Effector memory CD8-positive, alpha-beta T cell (primary cell): ENCODE results near the gene PTMS.
"Not testable (repeated sequence)": the region's sequence is repeated elsewhere in the genome, so short reads cannot be mapped to it uniquely, and the experiment has no call there.

Source experiments
- ATAC-seq: fragments of 150-1000 bp; cut with Tn5 transposase; replicated peaks from 2 replicates; pipeline ENCODE4 v1.10.0; 2021; ENCODE audit warnings: mild to moderate bottlenecking, moderate library complexity
- DNase-seq, 3 experiments: peaks; one replicate each; pipeline ENCODE4 v3.0.0; 2021
- H3K27ac Mint-ChIP-seq, 2 donors: one replicate each; pipeline ENCODE4 v1.8.0; 2022; ENCODE audit warnings: mild to moderate bottlenecking in 2 of 2, mixed read lengths in 2 of 2, moderate library complexity in 2 of 2
- H3K27me3 Mint-ChIP-seq, 2 donors: one replicate each; pipeline ENCODE4 v1.8.0; 2022; ENCODE audit warnings: mixed read lengths in 2 of 2
- H3K36me3 Mint-ChIP-seq: one replicate; pipeline ENCODE4 v1.8.0; 2022; ENCODE audit warnings: mild to moderate bottlenecking, moderate library complexity, mixed read lengths; ENCODE audit not compliant: insufficient read depth
- H3K4me1 Mint-ChIP-seq, 2 donors: one replicate each; pipeline ENCODE4 v1.8.0; 2022; ENCODE audit warnings: low read depth in 2 of 2, mixed read lengths in 2 of 2
- H3K4me3 Mint-ChIP-seq, 2 donors: one replicate each; pipeline ENCODE4 v1.8.0; 2022; ENCODE audit warnings: mild to moderate bottlenecking in 2 of 2, mixed read lengths in 2 of 2, moderate library complexity in 2 of 2
- H3K9me3 Mint-ChIP-seq, 2 donors: one replicate each; pipeline ENCODE4 v1.8.0; 2022; ENCODE audit warnings: mixed read lengths in 2 of 2

Gene PTMS

GRCh38 chr12:6742834-6743233 is 23.3 kb upstream of the PTMS start:
- Mint-ChIP-seq H3K36me3 (peaks cover 20% of the 10 kb centered on the region), H3K9me3 (no peaks in the 10 kb centered on the region), H3K4me1 (peaks cover 5 to 9% of the 10 kb centered on the region in 2 donors), H3K27ac (no peak overlapping the region), H3K27me3 (no peaks in the 10 kb centered on the region), H3K4me3 (no peak overlapping the region)
- ATAC-seq = no peak
- DNase-seq = no peak

- H3K36me3 Mint-ChIP-seq = peaks cover 25% of the 10 kb centered on the region
Measured at GRCh38 chr12:6743300-6743699, 22.9 kb upstream of the PTMS start.

GRCh38 chr12:6745741-6746525 is 20.2 kb upstream of the PTMS start:
- Mint-ChIP-seq H3K27ac (peak overlapping the region in 1 of 2 donors; percentile 56), H3K36me3 (peaks cover 43% of the 10 kb centered on the region), H3K4me3 (no peak overlapping the region), H3K9me3 (no peaks in the 10 kb centered on the region), H3K4me1 (peaks cover 6 to 11% of the 10 kb centered on the region in 2 donors), H3K27me3 (no peaks in the 10 kb centered on the region)
- no peak for DNase-seq
- peak; percentile 63 for ATAC-seq

More at GRCh38 chr12:6743300-6743699, 22.9 kb upstream of the PTMS start:
- not testable (repeated sequence) for ATAC-seq, H3K4me3 Mint-ChIP-seq, DNase-seq, H3K27ac Mint-ChIP-seq, H3K27me3 Mint-ChIP-seq, H3K9me3 Mint-ChIP-seq
- H3K4me1 Mint-ChIP-seq = peaks cover 5 to 11% of the 10 kb centered on the region in 2 donors

- Mint-ChIP-seq H3K27ac (peak overlapping the region in 1 of 2 donors; percentile 19), H3K9me3 (no peaks in the 10 kb centered on the region), H3K27me3 (no peaks in the 10 kb centered on the region), H3K36me3 (peaks cover 46% of the 10 kb centered on the region), H3K4me3 (no peak overlapping the region), H3K4me1 (peaks cover 11 to 16% of the 10 kb centered on the region in 2 donors)
- DNase-seq (no peak), ATAC-seq (no peak)
Measured at GRCh38 chr12:6747216-6747615, 18.9 kb upstream of the PTMS start.

- Mint-ChIP-seq H3K4me1 (peaks cover 18 to 21% of the 10 kb centered on the region in 2 donors), H3K27me3 (no peaks in the 10 kb centered on the region), H3K9me3 (no peaks in the 10 kb centered on the region), H3K27ac (no peak overlapping the region), H3K4me3 (no peak overlapping the region), H3K36me3 (peaks cover 56% of the 10 kb centered on the region)
- ATAC-seq (no peak), DNase-seq (no peak)
Measured at GRCh38 chr12:6748761-6749160, 17.4 kb upstream of the PTMS start.

- Mint-ChIP-seq H3K36me3 (peaks cover 56% of the 10 kb centered on the region), H3K27me3 (no peaks in the 10 kb centered on the region), H3K9me3 (no peaks in the 10 kb centered on the region), H3K27ac (peak overlapping the region in 1 of 2 donors; percentile 98), H3K4me3 (no peak overlapping the region), H3K4me1 (peaks cover 14 to 17% of the 10 kb centered on the region in 2 donors)
- DNase-seq (no peak), ATAC-seq (no peak)
Measured at GRCh38 chr12:6750506-6750905, 15.7 kb upstream of the PTMS start.

- Mint-ChIP-seq H3K27me3 (no peaks in the 10 kb centered on the region), H3K4me3 (peak overlapping the region; percentile 94 to 96), H3K36me3 (peaks cover 46% of the 10 kb centered on the region), H3K4me1 (peaks cover 14 to 17% of the 10 kb centered on the region in 2 donors), H3K27ac (peak overlapping the region; percentile 98), H3K9me3 (no peaks in the 10 kb centered on the region)
- no peak for ATAC-seq
- DNase-seq = no peak
Measured at GRCh38 chr12:6751767-6752166, 14.4 kb upstream of the PTMS start.

- H3K36me3 Mint-ChIP-seq = peaks cover 43% of the 10 kb centered on the region
- no peaks in the 10 kb centered on the region for H3K9me3 Mint-ChIP-seq
- no peak for DNase-seq
- no peaks in the 10 kb centered on the region for H3K27me3 Mint-ChIP-seq
- ATAC-seq = peak; percentile 0
- peak overlapping the region; percentile 94 to 96 for H3K4me3 Mint-ChIP-seq
- H3K4me1 Mint-ChIP-seq = peaks cover 14 to 17% of the 10 kb centered on the region in 2 donors
- peak overlapping the region; percentile 98 for H3K27ac Mint-ChIP-seq
Measured at GRCh38 chr12:6752167-6752920, 13.8 kb upstream of the PTMS start.

GRCh38 chr12:6752921-6753771 is 13.0 kb upstream of the PTMS start, which contains the start of gene MLF2:
MLF2 (minus strand) TSS chr12:6753141; CDS start chr12:6752334, 807 bp downstream.
- DNase-seq = peak; percentile 97 to 98 (median 97)
- Mint-ChIP-seq H3K27ac (peak within 1 kb of the TSS; percentile 98), H3K9me3 (no peaks in the 10 kb centered on the region), H3K4me3 (peak within 1 kb of the TSS; percentile 94 to 96), H3K36me3 (peaks cover 35% of the 10 kb centered on the region), H3K27me3 (no peaks in the 10 kb centered on the region), H3K4me1 (peaks cover 9 to 17% of the 10 kb centered on the region in 2 donors)
- ATAC-seq = peak; percentile 91

GRCh38 chr12:6753772-6754356 is 12.3 kb upstream of the PTMS start:
- Mint-ChIP-seq H3K9me3 (no peaks in the 10 kb centered on the region), H3K4me1 (peaks cover 13 to 21% of the 10 kb centered on the region in 2 donors), H3K36me3 (peaks cover 32% of the 10 kb centered on the region), H3K4me3 (peak overlapping the region; percentile 94 to 96), H3K27ac (peak overlapping the region; percentile 98), H3K27me3 (no peaks in the 10 kb centered on the region)
- ATAC-seq (no peak), DNase-seq (no peak)

GRCh38 chr12:6754411-6754810 is 11.8 kb upstream of the PTMS start:
- no peak for DNase-seq
- Mint-ChIP-seq H3K9me3 (no peaks in the 10 kb centered on the region), H3K36me3 (peaks cover 28% of the 10 kb centered on the region), H3K4me3 (peak overlapping the region in 1 of 2 donors; percentile 19), H3K27ac (peak overlapping the region; percentile 98), H3K4me1 (peaks cover 13 to 21% of the 10 kb centered on the region in 2 donors), H3K27me3 (no peaks in the 10 kb centered on the region)
- no peak for ATAC-seq

- Mint-ChIP-seq H3K4me1 (peaks cover 9 to 15% of the 10 kb centered on the region in 2 donors), H3K27me3 (no peaks in the 10 kb centered on the region), H3K9me3 (no peaks in the 10 kb centered on the region), H3K27ac (peak overlapping the region in 1 of 2 donors; percentile 72), H3K36me3 (peaks cover 12% of the 10 kb centered on the region), H3K4me3 (no peak overlapping the region)
- no peak for ATAC-seq
- DNase-seq = no peak
Measured at GRCh38 chr12:6757028-6757690, 9.0 kb upstream of the PTMS start.
